Measurements from ENCODE around the gene EXOC2.

- TF ChIP-seq GATA2 (IDR thresholded peaks at IDR 0.05; ENCODE audit: insufficient read depth, insufficient read length, low read depth, low read length) (no peak), POLR2AphosphoS5 (IDR thresholded peaks at IDR 0.05; ENCODE audit: insufficient read depth, low read depth, low read length) (no peak), CTCF (IDR thresholded peaks at IDR 0.05; ENCODE audit: extremely low read depth in 1 of 2, insufficient read depth in 1 of 2, low read depth in 1 of 2, low read length in 2 of 2) (no peak), MAX (IDR thresholded peaks at IDR 0.05; ENCODE audit: insufficient read depth, insufficient read length) (no peak)
These were observed 243.2 kb downstream of the EXOC2 start for GRCh38 chr6:449486-450419.
